MM.1S (cell line): ENCODE measurements around the gene FMN1.

Experiments used
- EZH2 ChIP-seq: fragments of 300-600 bp; sonication (generic); optimal IDR thresholded peaks from 2 replicates; pipeline ENCODE3; 2017; ENCODE audit warnings: low read depth, mild to moderate bottlenecking, antibody characterized with exemption, low read length, mixed read lengths
- EZH2phosphoT487 ChIP-seq: fragments of 300-600 bp; sonication (generic); IDR thresholded peaks from 2 replicates; pipeline ENCODE4 v1.6.1; 2018; ENCODE audit warnings: antibody characterized with exemption, low read length
- TF ChIP-seq, protein P1 (sequence below): fragments of 300-600 bp; sonication (generic); IDR thresholded peaks from 2 replicates; pipeline ENCODE4 v1.5.1; 2016; ENCODE audit warnings: antibody characterized with exemption, low read length, mixed read lengths

DNA sequence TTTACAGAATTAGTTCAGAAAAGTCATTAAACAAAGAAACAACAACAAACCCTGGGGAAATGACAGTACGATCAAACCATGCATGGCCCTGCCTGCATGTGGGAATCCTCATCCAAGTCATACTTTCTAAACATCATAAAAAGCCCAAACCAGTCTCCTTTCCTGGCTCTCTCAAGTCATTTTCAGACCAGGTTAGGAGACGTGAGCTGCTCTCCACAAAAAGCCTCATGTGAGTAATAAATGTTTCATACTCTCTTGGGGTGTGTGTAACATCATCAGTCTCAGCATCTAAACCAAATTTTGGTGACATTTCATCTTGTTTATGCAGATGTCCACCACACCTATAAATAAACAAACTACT lies 457.8 kb downstream of the FMN1 start:
- TF ChIP-seq, protein P1, sequence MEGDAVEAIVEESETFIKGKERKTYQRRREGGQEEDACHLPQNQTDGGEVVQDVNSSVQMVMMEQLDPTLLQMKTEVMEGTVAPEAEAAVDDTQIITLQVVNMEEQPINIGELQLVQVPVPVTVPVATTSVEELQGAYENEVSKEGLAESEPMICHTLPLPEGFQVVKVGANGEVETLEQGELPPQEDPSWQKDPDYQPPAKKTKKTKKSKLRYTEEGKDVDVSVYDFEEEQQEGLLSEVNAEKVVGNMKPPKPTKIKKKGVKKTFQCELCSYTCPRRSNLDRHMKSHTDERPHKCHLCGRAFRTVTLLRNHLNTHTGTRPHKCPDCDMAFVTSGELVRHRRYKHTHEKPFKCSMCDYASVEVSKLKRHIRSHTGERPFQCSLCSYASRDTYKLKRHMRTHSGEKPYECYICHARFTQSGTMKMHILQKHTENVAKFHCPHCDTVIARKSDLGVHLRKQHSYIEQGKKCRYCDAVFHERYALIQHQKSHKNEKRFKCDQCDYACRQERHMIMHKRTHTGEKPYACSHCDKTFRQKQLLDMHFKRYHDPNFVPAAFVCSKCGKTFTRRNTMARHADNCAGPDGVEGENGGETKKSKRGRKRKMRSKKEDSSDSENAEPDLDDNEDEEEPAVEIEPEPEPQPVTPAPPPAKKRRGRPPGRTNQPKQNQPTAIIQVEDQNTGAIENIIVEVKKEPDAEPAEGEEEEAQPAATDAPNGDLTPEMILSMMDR: no peak
- no peak for TF ChIP-seq EZH2
- TF ChIP-seq EZH2phosphoT487: no peak
